OCI-LY3 (cell line): ENCODE results near the gene PHF14.

Source experiments
- H2AFZ ChIP-seq: fragments of 200-600, 300-600 bp; shearing (Covaris generic); 2 replicates; pipeline ENCODE4 v1.6.0; 2014; ENCODE audit warnings: antibody characterized with exemption, low read depth, low read length
- H3K27ac ChIP-seq: fragments of 200-600, 300-600 bp; sonication (generic); 2 replicates; pipeline ENCODE4 v1.5.1; 2014; ENCODE audit warnings: mild to moderate bottlenecking, low read length, moderate library complexity, mixed read lengths
- H3K27me3 ChIP-seq: fragments of 200-600, 300-600 bp; sonication (generic); 2 replicates; pipeline ENCODE4 v1.6.1; 2014; ENCODE audit warnings: low read depth, low read length, mixed read lengths
- H3K36me3 ChIP-seq: fragments of 200-600, 300-600 bp; sonication (generic); replicated peaks from 2 replicates; pipeline ENCODE3; 2014; ENCODE audit warnings: low read depth, low read length, mixed read lengths
- H3K4me1 ChIP-seq: fragments of 300-600, 200-600 bp; sonication (generic); 2 replicates; pipeline ENCODE4 v1.6.1; 2014; ENCODE audit warnings: low read length, mixed read lengths
- H3K4me2 ChIP-seq: fragments of 200-600, 300-600 bp; sonication (generic); 2 replicates; pipeline ENCODE4 v1.6.1; 2014; ENCODE audit warnings: low read length, mixed read lengths
- H3K4me3 ChIP-seq: fragments of 300-600, 200-600 bp; sonication (generic); 2 replicates; pipeline ENCODE4 v1.5.1; 2014; ENCODE audit warnings: antibody characterized with exemption, mild to moderate bottlenecking, low read length, moderate library complexity
- H3K79me2 ChIP-seq: fragments of 300-600, 200-600 bp; shearing (Covaris generic); 2 replicates; pipeline ENCODE4 v1.6.1; 2014; ENCODE audit warnings: mild to moderate bottlenecking, low read length, mixed read lengths
- H3K9ac ChIP-seq: fragments of 300-600, 200-600 bp; shearing (Covaris generic); 2 replicates; pipeline ENCODE4 v1.6.0; 2014; ENCODE audit warnings: mild to moderate bottlenecking, low read length, moderate library complexity
- H3K9me3 ChIP-seq: fragments of 200-600, 300-600 bp; shearing (Covaris generic); 2 replicates; pipeline ENCODE4 v1.6.1; 2014; ENCODE audit warnings: low read length, mixed read lengths; ENCODE audit not compliant: insufficient read depth
- H4K20me1 ChIP-seq: fragments of 200-600, 300-600 bp; sonication (generic); 2 replicates; pipeline ENCODE4 v1.6.1; 2016; ENCODE audit warnings: low read length, mixed read lengths; ENCODE audit not compliant: insufficient read depth
- CTCF ChIP-seq: fragments of 200-600, 300-600 bp; sonication (generic); IDR thresholded peaks from 2 replicates; pipeline ENCODE4 v1.5.1; 2014; ENCODE audit warnings: antibody characterized with exemption, low read length, low read depth
- EZH2phosphoT487 ChIP-seq: fragments of 200-600 bp; shearing (Covaris generic); IDR thresholded peaks from 2 replicates; pipeline ENCODE4 v1.6.1; 2018; ENCODE audit warnings: antibody characterized with exemption, mixed run types, low read depth

The PHF14 gene

GRCh38 chr7:11128498-11128897, 154.8 kb downstream of the PHF14 start:
- Histone ChIP-seq H3K27me3 (no peaks in the 10 kb centered on the region), H3K9ac (no peak overlapping the region), H3K4me3 (no peak overlapping the region), H3K4me2 (no peak overlapping the region), H3K9me3 (no peaks in the 10 kb centered on the region), H2AFZ (no peak overlapping the region), H3K27ac (no peak overlapping the region), H3K79me2 (no peaks in the 10 kb centered on the region), H3K36me3 (no peaks in the 10 kb centered on the region), H4K20me1 (no peaks in the 10 kb centered on the region), H3K4me1 (peaks cover 7% of the 10 kb centered on the region; the same call in 1 of the 2 replicates)
- no peak for TF ChIP-seq CTCF
- TF ChIP-seq EZH2phosphoT487: no peak

- H3K4me1 ChIP-seq: peaks cover 7% of the 10 kb centered on the region; the same call in 1 of the 2 replicates
- no peak for TF ChIP-seq CTCF
- no peak for TF ChIP-seq EZH2phosphoT487
- H3K79me2 ChIP-seq: no peaks in the 10 kb centered on the region
- no peak overlapping the region for H3K27ac ChIP-seq
- no peak overlapping the region for H3K4me3 ChIP-seq
- H3K36me3 ChIP-seq: no peaks in the 10 kb centered on the region
- H3K9ac ChIP-seq: no peak overlapping the region
- no peak overlapping the region for H2AFZ ChIP-seq
- H3K4me2 ChIP-seq: no peak overlapping the region
- H3K9me3 ChIP-seq: no peaks in the 10 kb centered on the region
- H4K20me1 ChIP-seq: no peaks in the 10 kb centered on the region
- H3K27me3 ChIP-seq: no peaks in the 10 kb centered on the region
Observed at GRCh38 chr7:11130012-11130411, 156.3 kb downstream of the PHF14 start.

- TF ChIP-seq EZH2phosphoT487 (no peak), CTCF (no peak)
- Histone ChIP-seq H3K9me3 (no peaks in the 10 kb centered on the region), H3K4me2 (no peak overlapping the region), H3K27me3 (no peaks in the 10 kb centered on the region), H3K36me3 (no peaks in the 10 kb centered on the region), H3K9ac (no peak overlapping the region), H3K27ac (no peak overlapping the region), H3K4me3 (no peak overlapping the region), H4K20me1 (no peaks in the 10 kb centered on the region), H3K79me2 (no peaks in the 10 kb centered on the region), H3K4me1 (peaks cover 7% of the 10 kb centered on the region; the same call in 1 of the 2 replicates), H2AFZ (no peak overlapping the region)
Observed at GRCh38 chr7:11130601-11131000, 156.9 kb downstream of the PHF14 start.

GRCh38 chr7:11133436-11133959, 159.8 kb downstream of the PHF14 start:
- Histone ChIP-seq H3K27ac (no peak overlapping the region), H2AFZ (no peak overlapping the region), H3K27me3 (no peaks in the 10 kb centered on the region), H3K4me3 (no peak overlapping the region), H3K4me1 (no peaks in the 10 kb centered on the region), H3K9me3 (no peaks in the 10 kb centered on the region), H4K20me1 (no peaks in the 10 kb centered on the region), H3K4me2 (no peak overlapping the region), H3K36me3 (no peaks in the 10 kb centered on the region), H3K9ac (no peak overlapping the region), H3K79me2 (no peaks in the 10 kb centered on the region)
- no peak for TF ChIP-seq EZH2phosphoT487

- Histone ChIP-seq H3K36me3 (peaks cover 4% of the 10 kb centered on the region), H3K27me3 (no peaks in the 10 kb centered on the region), H3K9ac (no peak overlapping the region)
Observed at GRCh38 chr7:11135573-11135972, 161.9 kb downstream of the PHF14 start.

More at GRCh38 chr7:11135573-11135972, 161.9 kb downstream of the PHF14 start:
- H2AFZ ChIP-seq: no peak overlapping the region
- no peak overlapping the region for H3K4me2 ChIP-seq
- no peak overlapping the region for H3K4me3 ChIP-seq
- no peaks in the 10 kb centered on the region for H3K4me1 ChIP-seq
- TF ChIP-seq EZH2phosphoT487: no peak
- TF ChIP-seq CTCF: no peak
- H3K9me3 ChIP-seq: no peaks in the 10 kb centered on the region
- no peaks in the 10 kb centered on the region for H4K20me1 ChIP-seq
- H3K27ac ChIP-seq: no peak overlapping the region
- no peaks in the 10 kb centered on the region for H3K79me2 ChIP-seq
